H1 (cell line): ENCODE results near the gene PROSER3. TPM values are rescaled to one million over a fixed set of nuclear protein-coding genes. Genes with fewer than 3 reads are reported as not detected.

ENCODE experiments used
- CTCF ChIA-PET: fragments of 300-600 bp; sonication (Branson Sonifier 250); formaldehyde crosslinking; loops from one replicate; lab custom pipeline; 2021; ENCODE audit not compliant: partially characterized antibody; lab: Charles Lee
- POLR2A ChIA-PET: fragments of 300-600 bp; sonication (Branson Sonifier 250); formaldehyde crosslinking; loops from one replicate; lab custom pipeline; 2021; ENCODE audit warnings: inconsistent platforms; ENCODE audit not compliant: partially characterized antibody; lab: Charles Lee
- DNase-seq, 2 experiments: peaks; one replicate each; pipeline versions ENCODE4 v3.0.0 to v3.0.0-alpha.2; 2010 to 2022; ENCODE audit warnings: low spot score in 2 of 2, low read depth in 1 of 2, mixed read lengths in 1 of 2
- FAIRE-seq: peaks from 2 replicates; lab custom pipeline; 2011; peaks lifted over from hg19 to GRCh38; lab: Jason Lieb, UNC
- H2AFZ ChIP-seq: 2 replicates; pipeline ENCODE4 v1.8.1; 2012; ENCODE audit warnings: low read length, inconsistent platforms
- H2AK5ac ChIP-seq: 2 replicates; pipeline ENCODE4 v1.6.1; 2013; ENCODE audit warnings: low read depth, low read length
- H2BK120ac ChIP-seq: replicated peaks from 2 replicates; pipeline ENCODE3; 2013; ENCODE audit warnings: low read depth, low read length, inconsistent platforms
- H2BK12ac ChIP-seq: 2 replicates; pipeline ENCODE4 v1.6.1; 2013; ENCODE audit warnings: low read depth, low read length
- H2BK15ac ChIP-seq: 2 replicates; pipeline ENCODE4 v1.6.1; 2013; ENCODE audit warnings: low read length
- H2BK20ac ChIP-seq: 2 replicates; pipeline ENCODE4 v1.6.1; 2013; ENCODE audit warnings: low read length
- H2BK5ac ChIP-seq: 2 replicates; pipeline ENCODE4 v1.6.1; 2013; ENCODE audit warnings: low read depth, low read length
- H3K14ac ChIP-seq: 2 replicates; pipeline ENCODE4 v1.6.1; 2013; ENCODE audit warnings: inconsistent platforms; ENCODE audit not compliant: insufficient read length
- H3K18ac ChIP-seq: 2 replicates; pipeline ENCODE4 v1.6.1; 2013; ENCODE audit warnings: low read length; ENCODE audit errors: extremely low read depth
- H3K23ac ChIP-seq: 2 replicates; pipeline ENCODE4 v1.6.1; 2013; ENCODE audit warnings: inconsistent platforms; ENCODE audit not compliant: insufficient read length
- H3K23me2 ChIP-seq: 2 replicates; pipeline ENCODE4 v1.6.1; 2013; ENCODE audit warnings: low read depth, low read length
- H3K27ac ChIP-seq: 2 replicates; pipeline ENCODE4 v1.6.1; 2011; ENCODE audit warnings: low read depth, low read length, inconsistent platforms
- H3K27me3 ChIP-seq, 4 experiments: replicated peaks in 1 of 4; 1 replicate in 1 of 4; 2 replicates in 3 of 4; pipeline versions ENCODE4 v1.6.1 to v1.8.1; 2011 to 2013; ENCODE audit warnings: low read length in 3 of 4, mild to moderate bottlenecking in 3 of 4, inconsistent platforms in 2 of 4, mixed read lengths in 2 of 4, moderate library complexity in 1 of 4; ENCODE audit not compliant: control insufficient read depth in 3 of 4, insufficient read depth in 3 of 4; ENCODE audit errors: extremely low read depth in 1 of 4
- H3K36me3 ChIP-seq, 4 experiments: 2 replicates each; pipeline versions ENCODE4 v1.6.1 to v1.8.1; 2011 to 2013; ENCODE audit warnings: mild to moderate bottlenecking in 4 of 4, low read length in 3 of 4, moderate library complexity in 2 of 4, control low read depth in 1 of 4, inconsistent platforms in 1 of 4; ENCODE audit not compliant: insufficient read depth in 4 of 4, control insufficient read depth in 2 of 4
- H3K4ac ChIP-seq: replicated peaks from 2 replicates; pipeline ENCODE3; 2013; ENCODE audit warnings: low read length, low read depth, mixed read lengths, inconsistent platforms; ENCODE audit not compliant: insufficient read length
- H3K4me1 ChIP-seq, 4 experiments: replicated peaks in 1 of 4; 1 replicate in 1 of 4; 2 replicates in 3 of 4; pipeline versions ENCODE4 v1.6.1 to v1.8.1; 2011 to 2013; ENCODE audit warnings: low read length in 3 of 4, inconsistent platforms in 2 of 4, mixed read lengths in 1 of 4; ENCODE audit not compliant: insufficient read depth in 4 of 4, control insufficient read depth in 3 of 4
- H3K4me2 ChIP-seq, 2 experiments: 2 replicates each; pipeline versions ENCODE4 v1.6.1 to v1.8.1; 2011 to 2013; ENCODE audit warnings: low read depth in 2 of 2, low read length in 2 of 2, control low read depth in 1 of 2, inconsistent platforms in 1 of 2, mild to moderate bottlenecking in 1 of 2; ENCODE audit not compliant: insufficient read depth in 1 of 2
- H3K4me3 ChIP-seq, 4 experiments: fragments of 200-600, 300-600 bp in 1 of 4; sonication (generic), shearing (Covaris generic), sonication (Bioruptor Twin) in 1 of 4; 2 replicates each; pipeline versions ENCODE4 v1.5.1 to v1.8.1; 2011 to 2016; ENCODE audit warnings: low read length in 4 of 4, low read depth in 3 of 4, control low read depth in 2 of 4, inconsistent platforms in 2 of 4, mild to moderate bottlenecking in 2 of 4, mixed read lengths in 1 of 4, moderate library complexity in 1 of 4; ENCODE audit not compliant: insufficient read depth in 2 of 4; ENCODE audit errors: extremely low read depth in 1 of 4
- H3K56ac ChIP-seq: replicated peaks from 2 replicates; pipeline ENCODE3; 2013; ENCODE audit warnings: low read depth, mild to moderate bottlenecking, mixed read lengths, low read length, inconsistent platforms; ENCODE audit not compliant: insufficient read length
- H3K79me1 ChIP-seq: 2 replicates; pipeline ENCODE4 v1.6.1; 2013; ENCODE audit warnings: low read depth, low read length, control low read depth
- H3K79me2 ChIP-seq, 2 experiments: 2 replicates each; pipeline versions ENCODE4 v1.6.1 to v1.8.1; 2012 to 2013; ENCODE audit warnings: low read length in 2 of 2, mild to moderate bottlenecking in 2 of 2, inconsistent platforms in 1 of 2; ENCODE audit not compliant: insufficient read depth in 2 of 2, control insufficient read depth in 1 of 2
- H3K9ac ChIP-seq, 4 experiments: replicated peaks in 1 of 4; 1 replicate in 1 of 4; 2 replicates in 3 of 4; pipeline versions ENCODE4 v1.6.1 to v1.8.1; 2011 to 2013; ENCODE audit warnings: low read depth in 3 of 4, low read length in 3 of 4, control low read depth in 2 of 4, mild to moderate bottlenecking in 2 of 4, moderate library complexity in 2 of 4, inconsistent platforms in 1 of 4; ENCODE audit errors: extremely low read depth in 1 of 4
- H3K9me3 ChIP-seq, 2 experiments: 2 replicates each; pipeline versions ENCODE4 v1.6.1 to v1.8.1; 2012 to 2013; ENCODE audit warnings: mild to moderate bottlenecking in 2 of 2, moderate library complexity in 2 of 2, control low read depth in 1 of 2, inconsistent platforms in 1 of 2, low read depth in 1 of 2, low read length in 1 of 2, mixed read lengths in 1 of 2; ENCODE audit not compliant: insufficient read depth in 2 of 2
- H4K20me1 ChIP-seq, 2 experiments: replicated peaks in 1 of 2; 2 replicates each; pipeline versions ENCODE3 to v1.8.1; 2011 to 2013; ENCODE audit warnings: inconsistent platforms in 2 of 2, low read length in 2 of 2, mild to moderate bottlenecking in 1 of 2; ENCODE audit not compliant: insufficient read depth in 2 of 2, control insufficient read depth in 1 of 2
- H4K5ac ChIP-seq: 2 replicates; pipeline ENCODE4 v1.6.1; 2013; ENCODE audit warnings: low read length, low read depth, mixed read lengths, inconsistent platforms; ENCODE audit not compliant: insufficient read length
- H4K8ac ChIP-seq: 2 replicates; pipeline ENCODE4 v1.8.0; 2013; ENCODE audit warnings: mild to moderate bottlenecking, moderate library complexity, low read length, inconsistent platforms; ENCODE audit not compliant: insufficient read depth; ENCODE audit errors: extremely low read depth
- H4K91ac ChIP-seq: replicated peaks from 2 replicates; pipeline ENCODE3; 2013; ENCODE audit warnings: low read length, mixed read lengths, inconsistent platforms; ENCODE audit not compliant: insufficient read length
- BRCA1 ChIP-seq: IDR thresholded peaks from 2 replicates; pipeline ENCODE4 v1.6.1; 2012; ENCODE audit warnings: low read depth, low read length, improper control_type of control experiment
- CEBPB ChIP-seq: IDR thresholded peaks from 2 replicates; pipeline ENCODE4 v1.6.1; 2012; ENCODE audit warnings: low read depth, low read length
- POLR2AphosphoS5 ChIP-seq: IDR thresholded peaks from 2 replicates; pipeline ENCODE4 v1.6.1; 2011; ENCODE audit warnings: low read depth, low read length
- POU5F1 ChIP-seq: IDR thresholded peaks from 2 replicates; pipeline ENCODE4 v1.6.1; 2011; ENCODE audit warnings: low read depth, mild to moderate bottlenecking, low read length, moderate library complexity
- SP1 ChIP-seq: IDR thresholded peaks from 2 replicates; pipeline ENCODE4 v1.6.1; 2011; ENCODE audit warnings: low read depth, low read length
- ZNF274 ChIP-seq: IDR thresholded peaks from 2 replicates; pipeline ENCODE4 v1.7.0; 2012; ENCODE audit warnings: low read length, borderline replicate concordance; ENCODE audit errors: extremely low read depth
- WGBS, 2 experiments: shearing (Covaris generic) in 1 of 2; methylation state at CpG; one replicate each; pipeline versions ENCODE4 v1.1.6 to v1.1.7; 2013 to 2015; ENCODE audit warnings: low lambda C conversion rate in 2 of 2, mixed read lengths in 2 of 2, inconsistent platforms in 1 of 2, low coverage in 1 of 2, missing lambda C conversion rate in 1 of 2; ENCODE audit not compliant: insufficient replicate concordance in 2 of 2, insufficient coverage in 1 of 2, insufficient read length in 1 of 2; ENCODE audit errors: extremely low coverage in 1 of 2, missing lambda C conversion rate in 1 of 2; 5-methylcytosine and 5-hydroxymethylcytosine counted together
- polyA plus RNA-seq, 7 experiments: library from polyadenylated mRNA; depleted of rRNA in 3 of 7; stranded (reverse) in 5 of 7; unstranded in 2 of 7; fragments of >200 nt in 5 of 7; fragments of 200-250 nt in 2 of 7; gene quantifications; 1 replicate in 5 of 7; 2 replicates in 1 of 7; 4 replicates in 1 of 7; pipeline versions ENCODE4 v1.2.1 to v1.2.3, GENCODE V29; 2011 to 2013; ENCODE audit warnings: missing spikeins in 2 of 7, mixed read lengths in 2 of 7
- total RNA-seq: library from RNA; stranded (reverse); fragmentation: NEBNext Ultra II Directional; extraction: Animal tissue kit (Norgen Biotek cat#: 25700); gene quantifications from 2 replicates; pipeline ENCODE4 v1.2.1, GENCODE V29; 2021
- TF ChIP-seq, protein P1 (sequence below): IDR thresholded peaks from 2 replicates; pipeline ENCODE4 v1.6.1; 2011; ENCODE audit warnings: low read length, improper control_type of control experiment
- TF ChIP-seq, protein P2 (sequence below): IDR thresholded peaks from 2 replicates; pipeline ENCODE4 v1.6.1; 2012; ENCODE audit warnings: inconsistent platforms

Gene PROSER3
- total and polyA plus RNA-seq, 2 of the 8 experiments (the other 6 are each of a cell fraction or from before 2014, with no cell fraction given): 17.8 to 28.9 TPM

GRCh38 chr19:35715981-35716800, 41.8 kb upstream of the PROSER3 start:
- Histone ChIP-seq H3K4me2 (peak overlapping the region; percentile 84 to 92), H3K36me3 (peaks cover 0 to 10% (median under 1%) of the 10 kb centered on the region in 4 experiments; a peak in 4 of 8 replicates), H4K91ac (peak overlapping the region; percentile 81), H3K14ac (no peak overlapping the region), H3K18ac (peak overlapping the region; percentile 99), H4K5ac (peak overlapping the region; percentile 94), H3K27ac (peak overlapping the region; percentile 73; the same call in 1 of the 2 replicates), H2AK5ac (no peak overlapping the region), H4K8ac (peak overlapping the region; percentile 92), H2BK12ac (peak overlapping the region; percentile 89), H4K20me1 (peaks cover 12 to 13% of the 10 kb centered on the region in 2 experiments), H3K79me1 (peaks cover 8% of the 10 kb centered on the region; the same call in 1 of the 2 replicates), H3K9me3 (no peaks in the 10 kb centered on the region), H3K56ac (peak overlapping the region; percentile 97), H2BK120ac (peak overlapping the region; percentile 93), H3K4ac (peak overlapping the region; percentile 89), H2BK5ac (peak overlapping the region; percentile 99), H3K23ac (no peak overlapping the region), H3K79me2 (peaks cover 0 to 20% of the 10 kb centered on the region in 2 experiments; a peak in 3 of 4 replicates), H3K4me1 (peaks cover 0 to 28% (median 17%) of the 10 kb centered on the region in 4 experiments; a peak in 6 of 7 replicates), H3K4me3 (peak overlapping the region; percentile 34 to 88 (median 82)), H3K27me3 (no peaks in the 10 kb centered on the region), H2BK20ac (peak overlapping the region; percentile 48; the same call in 1 of the 2 replicates), H3K9ac (peak overlapping the region; percentile 31 to 80 (median 62)), H2AFZ (peak overlapping the region; percentile 25; the same call in 1 of the 2 replicates), H2BK15ac (peak overlapping the region; percentile 88; the same call in 1 of the 2 replicates), H3K23me2 (peaks cover 13% of the 10 kb centered on the region)
- FAIRE-seq: no peak
- ChIA-PET CTCF (interaction anchor here (0.7 to 6.6 kb wide), 7 partner anchors 10 to 277 kb away, joined by 3 to 105 read pairs (median 6); partner anchors contain the start of gene ZBTB32), POLR2A (interaction anchor here (1.0 to 4.1 kb wide), 7 partner anchors 10 to 206 kb away, joined by 3 to 13 read pairs (median 4); partner anchors contain the start of gene HSPB6)
- 2% methylated on average over 47 of the region's 52 CpGs; no CpG with 5 or more reads in 1 of the 2 experiments for WGBS, 2 experiments
- peak in 1 of 2 experiments; percentile 87 for DNase-seq
- no peak for TF ChIP-seq ZNF274
- no peak for TF ChIP-seq SP1
- TF ChIP-seq POU5F1: no peak
- TF ChIP-seq, protein P1, sequence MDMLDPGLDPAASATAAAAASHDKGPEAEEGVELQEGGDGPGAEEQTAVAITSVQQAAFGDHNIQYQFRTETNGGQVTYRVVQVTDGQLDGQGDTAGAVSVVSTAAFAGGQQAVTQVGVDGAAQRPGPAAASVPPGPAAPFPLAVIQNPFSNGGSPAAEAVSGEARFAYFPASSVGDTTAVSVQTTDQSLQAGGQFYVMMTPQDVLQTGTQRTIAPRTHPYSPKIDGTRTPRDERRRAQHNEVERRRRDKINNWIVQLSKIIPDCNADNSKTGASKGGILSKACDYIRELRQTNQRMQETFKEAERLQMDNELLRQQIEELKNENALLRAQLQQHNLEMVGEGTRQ: no peak
- TF ChIP-seq, protein P2, sequence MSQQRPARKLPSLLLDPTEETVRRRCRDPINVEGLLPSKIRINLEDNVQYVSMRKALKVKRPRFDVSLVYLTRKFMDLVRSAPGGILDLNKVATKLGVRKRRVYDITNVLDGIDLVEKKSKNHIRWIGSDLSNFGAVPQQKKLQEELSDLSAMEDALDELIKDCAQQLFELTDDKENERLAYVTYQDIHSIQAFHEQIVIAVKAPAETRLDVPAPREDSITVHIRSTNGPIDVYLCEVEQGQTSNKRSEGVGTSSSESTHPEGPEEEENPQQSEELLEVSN: peak; percentile 94
- peak; percentile 55; the same call in 1 of the 2 replicates for TF ChIP-seq POLR2AphosphoS5
- no peak for TF ChIP-seq CEBPB
- no peak for TF ChIP-seq BRCA1
